Adrenal gland (tissue), 12 donors: ENCODE data around the gene SHB. TPM values are rescaled to one million over a fixed set of nuclear protein-coding genes. Genes with fewer than 3 reads are reported as not detected.
"Not testable (repeated sequence)": the region's sequence is repeated elsewhere in the genome, so short reads cannot be mapped to it uniquely, and the experiment has no call there.

Experiments used
- DNase-seq, 7 donors: peaks; one replicate each; pipeline ENCODE4 v3.0.0-alpha.2; 2019 to 2020
- H3K27ac ChIP-seq, 5 donors: fragments of 200-600 bp; sonication (generic) in 4 of 5; 1 replicate in 3 of 5; 2 replicates in 2 of 5; pipeline versions ENCODE4 v1.5.1 to v1.8.0; 2016 to 2020; ENCODE audit warnings: mild to moderate bottlenecking in 1 of 5
- H3K27me3 ChIP-seq: fragments of 200-600 bp; 2 replicates; pipeline ENCODE4 v1.8.0; 2021
- H3K36me3 ChIP-seq, 2 donors: fragments of 200-600 bp; replicated peaks in 1 of 2; 1 replicate in 1 of 2; 2 replicates in 1 of 2; pipeline versions ENCODE4 v1.5.1 to v1.8.0; 2018 to 2022
- H3K4me1 ChIP-seq, 2 donors: fragments of 200-600 bp; replicated peaks in 1 of 2; 1 replicate in 1 of 2; 2 replicates in 1 of 2; pipeline versions ENCODE4 v1.5.1 to v1.8.0; 2018 to 2021
- H3K4me3 ChIP-seq, 4 donors: fragments of 200-600 bp; sonication (generic) in 3 of 4; one replicate each; pipeline ENCODE4 v1.5.1; 2016 to 2018
- H3K9me3 ChIP-seq, 3 donors: fragments of 200-600 bp; sonication (generic) in 1 of 3; replicated peaks in 1 of 3; 1 replicate in 2 of 3; 2 replicates in 1 of 3; pipeline versions ENCODE4 v1.5.1 to v1.8.0; 2016 to 2021
- CTCF ChIP-seq, 6 experiments: fragments of 450-650 bp in 4 of 6; fragments of 200-600 bp in 2 of 6; sonication (generic) in 1 of 6; IDR thresholded peaks; 1 replicate in 5 of 6; 2 replicates in 1 of 6; pipeline versions ENCODE4 v1.5.1 to v1.8.0; 2016 to 2021; ENCODE audit warnings: antibody characterized with exemption in 6 of 6, mild to moderate bottlenecking in 2 of 6, moderate library complexity in 1 of 6
- POLR2A ChIP-seq, 2 donors: fragments of 450-650 bp; IDR thresholded peaks; one replicate each; pipeline ENCODE4 v1.6.1; 2017; ENCODE audit warnings: antibody characterized with exemption in 2 of 2, mild to moderate bottlenecking in 2 of 2, moderate library complexity in 1 of 2
- WGBS, 4 donors: extraction: QIAGEN DNeasy Blood & Tissue Kit in 2 of 4; methylation state at CpG; one replicate each; pipeline versions ENCODE4 v1.1.5 to v1.1.7; 2013 to 2017; 5-methylcytosine and 5-hydroxymethylcytosine counted together
- intact Hi-C, 2 donors: fragments of 100-400 bp; cut with DNase I; formaldehyde crosslinking; loops; one replicate each; pipeline versions ENCODE4 v1.14.1 to v1.15.0; 2022 to 2023
- polyA plus RNA-seq, 3 donors: library from polyadenylated mRNA; stranded (reverse); fragments of 200-250 nt in 2 of 3; fragments of 350-450 nt in 1 of 3; fragmentation: Illumina TruSeq in 1 of 3; extraction: RNeasy Lipid Tissue Mini Kit (QIAGEN cat#74804) in 1 of 3; gene quantifications; one replicate each; pipeline ENCODE4 v1.2.3, GENCODE V29; 2013 to 2014
- total RNA-seq, 9 donors: library from RNA; depleted of rRNA in 4 of 9; stranded (reverse); fragments of >200 nt in 4 of 9; fragments of 120-200 nt in 1 of 9; fragmentation: NEBNext Ultra II Directional in 1 of 9; extraction: Animal tissue kit (Norgen Biotek cat#: 25700) in 1 of 9; gene quantifications; one replicate each; pipeline versions ENCODE4 v1.1.0 to v1.2.4, GENCODE V29; 2013 to 2023
- donor health status: healthy with polysubstance abuse.
- donor health status: Bipolar disorder and iron deficiency.
- donor health status: DM: yes; HTN: yes; CAD: no.
- donor health status: DM: no; HTN: no; CAD: no.
- donor health status: DM: no; HTN: no; CAD: no.
- donor health status: DM: yes; HTN: yes; CAD: no.

The SHB gene
- total and polyA plus RNA-seq, 12 donors: 3.2 to 21.2 (median 11.1) TPM

- no peaks in the 10 kb centered on the region for H3K27me3 ChIP-seq
- no peaks in the 10 kb centered on the region for H3K4me1 ChIP-seq
- no peak overlapping the region for H3K4me3 ChIP-seq
- WGBS, 4 donors: 48 to 68% (median 58%) methylated on average over 8 to 11 of the region's 11 CpGs
- intact Hi-C loops: loop anchor here (5.0 to 10.0 kb wide), 2 partner anchors 249 to 451 kb away; no protein-coding TSS in a partner anchor
- no peak overlapping the region for H3K27ac ChIP-seq
- H3K36me3 ChIP-seq: no peaks in the 10 kb centered on the region
- no peak for TF ChIP-seq POLR2A (IDR thresholded peaks at IDR 0.05)
- peak; percentile 98 to 99 (median 99) for TF ChIP-seq CTCF (IDR thresholded peaks at IDR 0.05)
- H3K9me3 ChIP-seq: no peaks in the 10 kb centered on the region
- peak; percentile 77 to 95 (median 86) for DNase-seq
Observed at GRCh38 chr9:37913480-37914153, 155.4 kb downstream of the SHB start.

- H3K4me1 ChIP-seq: no peaks in the 10 kb centered on the region
- WGBS, 4 donors: 52 to 64% (median 57%) methylated on average over 5 to 6 of the region's 6 CpGs
- no peaks in the 10 kb centered on the region for H3K27me3 ChIP-seq
- DNase-seq: peak in 1 of 7 donors; percentile 38
- no peak overlapping the region for H3K4me3 ChIP-seq
- H3K9me3 ChIP-seq: no peaks in the 10 kb centered on the region
- no peak overlapping the region for H3K27ac ChIP-seq
- H3K36me3 ChIP-seq: no peaks in the 10 kb centered on the region
- intact Hi-C loops: loop anchor here (5.0 to 10.0 kb wide), 2 partner anchors 251 to 454 kb away; no protein-coding TSS in a partner anchor
- no peak for TF ChIP-seq POLR2A (IDR thresholded peaks at IDR 0.05)
- TF ChIP-seq CTCF (IDR thresholded peaks at IDR 0.05): no peak
Observed at GRCh38 chr9:37911271-37911681, 157.8 kb downstream of the SHB start.

- no peaks in the 10 kb centered on the region for H3K9me3 ChIP-seq
- no peaks in the 10 kb centered on the region for H3K27me3 ChIP-seq
- TF ChIP-seq CTCF (IDR thresholded peaks at IDR 0.05) (no peak), POLR2A (IDR thresholded peaks at IDR 0.05) (no peak)
- 85 to 94% (median 89%) methylated on average over 4 of the region's 4 CpGs for WGBS, 4 donors
- H3K36me3 ChIP-seq: no peaks in the 10 kb centered on the region
- intact Hi-C loops: loop anchor here (5.0 to 10.0 kb wide), 2 partner anchors 252 to 455 kb away; no protein-coding TSS in a partner anchor
- peak in 1 of 7 donors; percentile 35 for DNase-seq
- H3K4me1 ChIP-seq: no peaks in the 10 kb centered on the region
- H3K27ac ChIP-seq: no peak overlapping the region
- H3K4me3 ChIP-seq: no peak overlapping the region
Observed at GRCh38 chr9:37910271-37910670, 158.8 kb downstream of the SHB start.

- H3K9me3 ChIP-seq, H3K27ac ChIP-seq, H3K27me3 ChIP-seq, H3K36me3 ChIP-seq, H3K4me3 ChIP-seq, H3K4me1 ChIP-seq: not testable (repeated sequence)
- peak in 1 of 7 donors; percentile 41 for DNase-seq
- WGBS, 4 donors: 76 to 86% (median 82%) methylated on average over 5 of the region's 5 CpGs
- intact Hi-C loops: loop anchor here (5.0 to 10.0 kb wide), 8 partner anchors 105 to 455 kb away; partner anchors contain the start of genes DCAF10 (in 1 of the 2), POLR1E (in 1 of the 2) and TRMT10B (in 1 of the 2)
Observed at GRCh38 chr9:37909836-37910235, 159.2 kb downstream of the SHB start.
